Immature natural killer cell (primary cell): ENCODE measurements around the gene TERB2. TPM values are rescaled to one million over a fixed set of nuclear protein-coding genes. Genes with fewer than 3 reads are reported as not detected.
"Not testable (repeated sequence)": the region's sequence is repeated elsewhere in the genome, so short reads cannot be mapped to it uniquely, and the experiment has no call there.

Experiments used
- DNase-seq, 3 donors: peaks; one replicate each; pipeline ENCODE4 v3.0.0; 2022; ENCODE audit warnings: mixed read lengths in 1 of 3
- H3K27ac Mint-ChIP-seq, 6 donors: one replicate each; pipeline ENCODE4 v1.8.0; 2020; ENCODE audit warnings: mixed read lengths in 6 of 6, mild to moderate bottlenecking in 5 of 6, inconsistent platforms in 4 of 6, moderate library complexity in 3 of 6
- H3K27me3 Mint-ChIP-seq, 3 donors: one replicate each; pipeline ENCODE4 v1.8.0; 2020 to 2021; ENCODE audit warnings: low read depth in 3 of 3, mild to moderate bottlenecking in 3 of 3, mixed read lengths in 3 of 3, moderate library complexity in 3 of 3, inconsistent platforms in 1 of 3
- H3K36me3 Mint-ChIP-seq, 3 donors: one replicate each; pipeline ENCODE4 v1.8.0; 2020; ENCODE audit warnings: mixed read lengths in 3 of 3, inconsistent platforms in 2 of 3, mild to moderate bottlenecking in 2 of 3
- H3K4me1 Mint-ChIP-seq, 2 donors: one replicate each; pipeline ENCODE4 v1.8.0; 2020; ENCODE audit warnings: inconsistent platforms in 2 of 2, mild to moderate bottlenecking in 2 of 2, mixed read lengths in 2 of 2, moderate library complexity in 1 of 2
- H3K4me3 Mint-ChIP-seq, 5 donors: one replicate each; pipeline ENCODE4 v1.8.0; 2020; ENCODE audit warnings: mild to moderate bottlenecking in 5 of 5, mixed read lengths in 5 of 5, inconsistent platforms in 3 of 5, moderate library complexity in 3 of 5
- H3K9me3 Mint-ChIP-seq, 6 donors: one replicate each; pipeline ENCODE4 v1.8.0; 2020; ENCODE audit warnings: mild to moderate bottlenecking in 6 of 6, mixed read lengths in 6 of 6, inconsistent platforms in 4 of 6, moderate library complexity in 3 of 6
- polyA plus RNA-seq, 3 donors: library from polyadenylated mRNA; unstranded; fragments of 300-500 nt; fragmentation: Illumina TruSeq; gene quantifications; one replicate each; pipeline ENCODE4 v1.2.3, GENCODE V29; 2021

TERB2 gene
- polyA plus RNA-seq, 3 donors from 2014 or later, result not detected

- H3K27ac Mint-ChIP-seq, H3K4me1 Mint-ChIP-seq, H3K27me3 Mint-ChIP-seq, H3K36me3 Mint-ChIP-seq, DNase-seq, H3K9me3 Mint-ChIP-seq, H3K4me3 Mint-ChIP-seq: not testable (repeated sequence)
Measured at GRCh38 chr15:44984144-44984543, 27.7 kb downstream of the TERB2 start.

GRCh38 chr15:44986346-44987055 lies 30.0 kb downstream of the TERB2 start:
- not testable (repeated sequence) for H3K27me3 Mint-ChIP-seq, DNase-seq, H3K36me3 Mint-ChIP-seq, H3K27ac Mint-ChIP-seq, H3K4me3 Mint-ChIP-seq, H3K9me3 Mint-ChIP-seq, H3K4me1 Mint-ChIP-seq

GRCh38 chr15:44987711-44988110 lies 31.2 kb downstream of the TERB2 start:
- DNase-seq, H3K36me3 Mint-ChIP-seq, H3K9me3 Mint-ChIP-seq, H3K4me1 Mint-ChIP-seq, H3K27me3 Mint-ChIP-seq, H3K27ac Mint-ChIP-seq, H3K4me3 Mint-ChIP-seq: not testable (repeated sequence)

GRCh38 chr15:44988184-44988869 lies 31.8 kb downstream of the TERB2 start:
- DNase-seq, H3K36me3 Mint-ChIP-seq, H3K27ac Mint-ChIP-seq, H3K9me3 Mint-ChIP-seq, H3K4me3 Mint-ChIP-seq, H3K4me1 Mint-ChIP-seq: not testable (repeated sequence)
- peaks cover 4 to 11% (median 8%) of the 10 kb centered on the region in 3 donors for H3K27me3 Mint-ChIP-seq

GRCh38 chr15:44988870-44989219 lies 32.4 kb downstream of the TERB2 start:
- peaks cover 4 to 13% (median 8%) of the 10 kb centered on the region in 3 donors for H3K27me3 Mint-ChIP-seq
- not testable (repeated sequence) for H3K36me3 Mint-ChIP-seq, H3K27ac Mint-ChIP-seq, H3K4me3 Mint-ChIP-seq, H3K9me3 Mint-ChIP-seq, H3K4me1 Mint-ChIP-seq, DNase-seq

- not testable (repeated sequence) for H3K27ac Mint-ChIP-seq, DNase-seq, H3K4me3 Mint-ChIP-seq, H3K4me1 Mint-ChIP-seq, H3K9me3 Mint-ChIP-seq, H3K36me3 Mint-ChIP-seq
- H3K27me3 Mint-ChIP-seq, result peaks cover 3 to 13% (median 8%) of the 10 kb centered on the region in 3 donors
Measured at GRCh38 chr15:44997632-44998031, 41.1 kb downstream of the TERB2 start.

- Mint-ChIP-seq H3K4me3 (no peak overlapping the region), H3K27me3 (peaks cover 3 to 8% (median 4%) of the 10 kb centered on the region in 3 donors), H3K27ac (no peak overlapping the region), H3K9me3 (no peaks in the 10 kb centered on the region), H3K36me3 (no peaks in the 10 kb centered on the region), H3K4me1 (no peaks in the 10 kb centered on the region)
- no peak for DNase-seq
Measured at GRCh38 chr15:44999105-44999504, 42.6 kb downstream of the TERB2 start.

- not testable (repeated sequence) for H3K27ac Mint-ChIP-seq, H3K27me3 Mint-ChIP-seq, H3K9me3 Mint-ChIP-seq, H3K36me3 Mint-ChIP-seq, H3K4me1 Mint-ChIP-seq, H3K4me3 Mint-ChIP-seq, DNase-seq
Measured at GRCh38 chr15:45001180-45001579, 44.7 kb downstream of the TERB2 start.

- not testable (repeated sequence) for DNase-seq, H3K4me3 Mint-ChIP-seq, H3K4me1 Mint-ChIP-seq, H3K27me3 Mint-ChIP-seq, H3K27ac Mint-ChIP-seq, H3K36me3 Mint-ChIP-seq, H3K9me3 Mint-ChIP-seq
Measured at GRCh38 chr15:45003731-45004410, 47.4 kb downstream of the TERB2 start.

- H3K9me3 Mint-ChIP-seq, result not testable (repeated sequence)
Measured at GRCh38 chr15:45004590-45005175, 48.2 kb downstream of the TERB2 start.

GRCh38 chr15:45009046-45009445 lies 52.6 kb downstream of the TERB2 start:
- Mint-ChIP-seq H3K4me3 (no peak overlapping the region), H3K27ac (no peak overlapping the region), H3K9me3 (peaks cover 0 to 2% (median 0%) of the 10 kb centered on the region in 6 donors), H3K27me3 (peaks cover 0 to 7% (median 2%) of the 10 kb centered on the region in 3 donors), H3K4me1 (no peaks in the 10 kb centered on the region), H3K36me3 (no peaks in the 10 kb centered on the region)
- DNase-seq, result no peak

More at GRCh38 chr15:45004590-45005175, 48.2 kb downstream of the TERB2 start:
- not testable (repeated sequence) for H3K27ac Mint-ChIP-seq, H3K27me3 Mint-ChIP-seq, H3K36me3 Mint-ChIP-seq, H3K4me3 Mint-ChIP-seq, H3K4me1 Mint-ChIP-seq, DNase-seq

GRCh38 chr15:45015114-45015513 lies 58.6 kb downstream of the TERB2 start:
- H3K36me3 Mint-ChIP-seq, result not testable (repeated sequence)

GRCh38 chr15:45020222-45020900 lies 63.9 kb downstream of the TERB2 start:
- not testable (repeated sequence) for H3K36me3 Mint-ChIP-seq, H3K9me3 Mint-ChIP-seq, H3K4me3 Mint-ChIP-seq, DNase-seq, H3K27ac Mint-ChIP-seq
- Mint-ChIP-seq H3K4me1 (peaks cover 9 to 16% of the 10 kb centered on the region in 2 donors), H3K27me3 (peaks cover 1 to 18% (median 4%) of the 10 kb centered on the region in 3 donors)

More at GRCh38 chr15:45015114-45015513, 58.6 kb downstream of the TERB2 start:
- not testable (repeated sequence) for H3K9me3 Mint-ChIP-seq, H3K4me3 Mint-ChIP-seq, DNase-seq, H3K4me1 Mint-ChIP-seq, H3K27ac Mint-ChIP-seq
- peaks cover 1 to 25% (median 6%) of the 10 kb centered on the region in 3 donors for H3K27me3 Mint-ChIP-seq

- not testable (repeated sequence) for H3K4me3 Mint-ChIP-seq, DNase-seq, H3K36me3 Mint-ChIP-seq, H3K27ac Mint-ChIP-seq, H3K9me3 Mint-ChIP-seq
- Mint-ChIP-seq H3K4me1 (peaks cover 9 to 16% of the 10 kb centered on the region in 2 donors), H3K27me3 (peaks cover 3 to 15% (median 4%) of the 10 kb centered on the region in 3 donors)
Measured at GRCh38 chr15:45020901-45021259, 64.4 kb downstream of the TERB2 start.
